Activated naive CD4-positive, alpha-beta T cell treated with anti-CD3 and anti-CD28 coated beads for 36 hours (primary cell): ENCODE results near the gene AGBL5. TPM values are rescaled to one million over a fixed set of nuclear protein-coding genes. Genes with fewer than 3 reads are reported as not detected.

ENCODE experiments used
- CTCF ChIA-PET: fragments of 350-600 bp; sonication (Branson Sonifier 250); formaldehyde crosslinking; loops from one replicate; lab custom pipeline; 2021; ENCODE audit warnings: antibody characterized with exemption; lab: Charles Lee
- DNase-seq: peaks from one replicate; pipeline ENCODE4 v3.0.0-alpha.2; 2020
- H3K27ac Mint-ChIP-seq: one replicate; pipeline ENCODE4 v1.8.0; 2021; ENCODE audit warnings: mild to moderate bottlenecking, mixed read lengths
- H3K27me3 Mint-ChIP-seq: one replicate; pipeline ENCODE4 v1.8.0; 2021; ENCODE audit warnings: low read depth, mixed read lengths
- H3K36me3 Mint-ChIP-seq: one replicate; pipeline ENCODE4 v1.8.0; 2021; ENCODE audit warnings: low read depth, mixed read lengths
- H3K4me1 Mint-ChIP-seq: one replicate; pipeline ENCODE4 v1.8.0; 2021; ENCODE audit warnings: low read depth, mixed read lengths
- H3K4me3 Mint-ChIP-seq: one replicate; pipeline ENCODE4 v1.8.0; 2021; ENCODE audit warnings: mild to moderate bottlenecking, moderate library complexity, mixed read lengths
- H3K9me3 Mint-ChIP-seq: one replicate; pipeline ENCODE4 v1.8.0; 2021; ENCODE audit warnings: mixed read lengths
- intact Hi-C: fragments of 100-400 bp; cut with micrococcal nuclease; formaldehyde crosslinking; loops from one replicate; pipeline ENCODE4 v1.15.1; 2023
- total RNA-seq, 2 experiments: library from RNA; stranded (reverse); gene quantifications; one replicate each; pipeline ENCODE4 v1.2.3, GENCODE V29; 2021

Gene AGBL5, protein sequence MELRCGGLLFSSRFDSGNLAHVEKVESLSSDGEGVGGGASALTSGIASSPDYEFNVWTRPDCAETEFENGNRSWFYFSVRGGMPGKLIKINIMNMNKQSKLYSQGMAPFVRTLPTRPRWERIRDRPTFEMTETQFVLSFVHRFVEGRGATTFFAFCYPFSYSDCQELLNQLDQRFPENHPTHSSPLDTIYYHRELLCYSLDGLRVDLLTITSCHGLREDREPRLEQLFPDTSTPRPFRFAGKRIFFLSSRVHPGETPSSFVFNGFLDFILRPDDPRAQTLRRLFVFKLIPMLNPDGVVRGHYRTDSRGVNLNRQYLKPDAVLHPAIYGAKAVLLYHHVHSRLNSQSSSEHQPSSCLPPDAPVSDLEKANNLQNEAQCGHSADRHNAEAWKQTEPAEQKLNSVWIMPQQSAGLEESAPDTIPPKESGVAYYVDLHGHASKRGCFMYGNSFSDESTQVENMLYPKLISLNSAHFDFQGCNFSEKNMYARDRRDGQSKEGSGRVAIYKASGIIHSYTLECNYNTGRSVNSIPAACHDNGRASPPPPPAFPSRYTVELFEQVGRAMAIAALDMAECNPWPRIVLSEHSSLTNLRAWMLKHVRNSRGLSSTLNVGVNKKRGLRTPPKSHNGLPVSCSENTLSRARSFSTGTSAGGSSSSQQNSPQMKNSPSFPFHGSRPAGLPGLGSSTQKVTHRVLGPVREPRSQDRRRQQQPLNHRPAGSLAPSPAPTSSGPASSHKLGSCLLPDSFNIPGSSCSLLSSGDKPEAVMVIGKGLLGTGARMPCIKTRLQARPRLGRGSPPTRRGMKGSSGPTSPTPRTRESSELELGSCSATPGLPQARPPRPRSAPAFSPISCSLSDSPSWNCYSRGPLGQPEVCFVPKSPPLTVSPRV
- 10 to 100 TPM; 19.1 to 19.7 TPM for total RNA-seq

DNA sequence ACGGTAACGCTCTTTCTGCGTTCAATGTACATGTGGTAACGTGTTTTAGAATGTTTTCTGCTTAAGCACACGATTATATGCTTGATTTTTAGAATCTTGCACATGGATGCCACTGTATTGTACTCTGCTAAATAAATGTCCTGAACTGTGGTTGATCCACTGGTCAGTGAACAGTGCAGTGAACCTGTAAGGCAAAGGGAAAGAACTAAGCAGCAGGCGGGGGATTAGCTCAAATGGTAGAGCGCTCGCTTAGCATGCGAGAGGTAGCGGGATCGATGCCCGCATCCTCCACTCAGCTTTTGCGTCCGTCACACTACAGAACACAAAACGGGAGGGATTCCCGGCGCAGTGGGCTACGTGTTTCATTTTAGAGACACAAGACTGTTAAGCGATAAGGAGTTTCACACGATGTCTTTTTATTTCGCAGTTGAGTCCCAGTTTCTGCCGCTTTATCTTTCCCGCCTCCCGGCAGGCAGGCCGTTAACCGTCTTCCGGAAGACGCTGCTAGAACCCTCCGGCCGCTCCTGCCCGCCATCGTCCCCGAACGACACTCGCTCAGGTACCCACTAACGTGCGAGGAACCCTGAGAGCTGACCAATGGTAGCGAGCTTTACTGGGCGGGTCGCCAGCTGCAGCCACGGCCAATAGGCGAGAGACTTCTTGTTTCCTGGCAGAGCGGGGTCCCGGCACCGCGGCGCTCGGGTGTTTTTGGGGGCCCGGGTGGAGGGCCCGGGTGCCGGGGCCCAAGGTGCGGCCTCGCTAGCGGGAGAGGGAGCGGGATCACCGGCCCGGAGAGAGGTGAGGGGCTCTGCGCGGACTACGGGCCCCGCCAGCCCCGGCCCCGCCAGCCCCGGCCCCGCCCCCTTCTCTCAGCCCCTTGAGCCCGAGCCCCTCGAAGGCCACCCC is at the start of gene AGBL5:
Gene AGBL5, plus strand, starts transcription at position 673 of the 906 bp plus-strand sequence. CDS start 1,291 bp downstream, outside the sequence.
- peaks cover 2% of the 10 kb centered on the region for H3K9me3 Mint-ChIP-seq
- intact Hi-C loops, result loop anchor here (1.0 to 10.0 kb wide), 10 partner anchors 19 to 706 kb away; partner anchors contain the start of genes ADGRF3, ATRAID, EIF2B4 and KHK

DNA sequence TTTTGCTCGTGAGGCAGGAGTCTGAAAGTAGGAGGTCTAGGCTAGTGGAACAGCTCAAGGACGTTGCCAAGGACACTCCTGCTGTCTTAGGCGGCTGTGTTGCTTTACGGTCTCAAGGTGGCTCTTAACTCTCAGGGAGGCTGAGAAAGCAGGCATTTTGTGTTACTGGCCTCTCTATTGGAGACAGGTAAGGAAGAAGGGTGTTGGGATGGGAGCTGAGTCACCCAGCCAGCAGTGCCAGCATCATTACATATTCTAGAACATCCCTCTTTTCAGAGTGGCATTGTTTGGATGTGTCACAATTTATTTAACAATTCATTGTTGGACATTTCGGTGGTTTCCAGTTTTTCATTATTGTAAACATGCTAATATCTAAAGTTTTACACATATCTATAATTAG is 49.5 kb upstream of the AGBL5 start:
- Mint-ChIP-seq H3K36me3 (no peaks in the 10 kb centered on the region), H3K4me1 (no peaks in the 10 kb centered on the region), H3K9me3 (no peaks in the 10 kb centered on the region), H3K27me3 (no peaks in the 10 kb centered on the region), H3K27ac (no peak overlapping the region), H3K4me3 (no peak overlapping the region)
- no peak for DNase-seq
- intact Hi-C loops, result no loop called here
- CTCF ChIA-PET, result no interaction called here

More for the DNA sequence above, at the start of gene AGBL5:
- DNase-seq, result peak; percentile 98
- Mint-ChIP-seq H3K27me3 (peaks cover 6% of the 10 kb centered on the region), H3K27ac (peak within 1 kb of the TSS; percentile 97), H3K4me3 (peak within 1 kb of the TSS; percentile 86), H3K4me1 (peaks cover 16% of the 10 kb centered on the region), H3K36me3 (peaks cover 9% of the 10 kb centered on the region)
- CTCF ChIA-PET, result interaction anchor here (0.7 to 2.7 kb wide), 14 partner anchors 14 to 204 kb away, joined by 3 to 14 read pairs (median 4); partner anchors contain the start of genes KHK and MAPRE3

DNA sequence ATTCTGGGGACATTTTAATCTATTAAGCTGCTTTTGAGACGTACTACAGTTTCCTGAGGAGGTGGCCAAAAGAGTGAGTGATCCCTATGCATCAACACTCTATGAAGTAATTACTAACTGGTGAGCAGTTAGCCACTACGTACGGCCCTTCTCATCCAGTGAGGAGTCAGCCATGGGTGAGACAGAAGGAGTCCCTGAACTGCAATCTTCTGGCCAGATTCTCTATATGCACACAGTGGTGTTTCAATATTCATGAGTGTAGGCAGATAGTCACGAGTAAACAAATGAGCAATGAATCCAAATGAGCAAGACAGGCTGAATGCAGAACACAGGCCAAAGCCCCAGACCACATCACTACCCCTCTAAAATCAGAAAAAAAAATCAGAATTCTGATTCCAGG is 48.5 kb upstream of the AGBL5 start:
- CTCF ChIA-PET, result interaction anchor here (0.6 to 1.5 kb wide), 3 partner anchors 157 to 276 kb away, joined by 3 to 4 read pairs (median 3); no protein-coding TSS in a partner anchor

DNA sequence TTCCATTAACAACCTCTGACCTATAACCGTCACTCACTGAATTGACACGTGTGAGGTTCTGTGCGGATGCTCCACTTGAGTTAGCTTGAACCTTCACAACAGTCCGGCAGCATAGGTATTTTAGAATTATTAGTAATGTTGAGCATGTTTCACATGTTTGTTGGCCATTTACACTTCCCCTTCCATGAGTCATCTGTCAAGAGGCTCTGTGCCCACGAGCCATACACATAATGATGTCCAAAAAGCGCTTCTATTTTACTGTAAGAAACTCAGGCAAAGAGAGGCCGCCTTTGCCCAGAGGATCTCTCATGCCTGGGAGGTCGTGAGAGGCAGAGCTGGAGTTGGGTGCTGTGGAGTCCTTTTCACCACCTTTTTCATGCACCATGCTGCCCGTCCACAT is 47.6 kb upstream of the AGBL5 start:
- H3K27ac Mint-ChIP-seq, result no peak overlapping the region
- no peaks in the 10 kb centered on the region for H3K4me1 Mint-ChIP-seq
- H3K27me3 Mint-ChIP-seq, result no peaks in the 10 kb centered on the region
- no peaks in the 10 kb centered on the region for H3K36me3 Mint-ChIP-seq
- intact Hi-C loops, result no loop called here
- no peaks in the 10 kb centered on the region for H3K9me3 Mint-ChIP-seq
- CTCF ChIA-PET, result interaction anchor here (1.5 to 2.1 kb wide), 2 partner anchors 13 to 158 kb away, joined by 3 to 8 read pairs; no protein-coding TSS in a partner anchor
- no peak for DNase-seq
- H3K4me3 Mint-ChIP-seq, result no peak overlapping the region

More for the DNA sequence above, 48.5 kb upstream of the AGBL5 start:
- DNase-seq, result no peak
- Mint-ChIP-seq H3K4me1 (no peaks in the 10 kb centered on the region), H3K36me3 (no peaks in the 10 kb centered on the region), H3K27me3 (no peaks in the 10 kb centered on the region), H3K27ac (no peak overlapping the region), H3K4me3 (no peak overlapping the region), H3K9me3 (no peaks in the 10 kb centered on the region)
- intact Hi-C loops, result no loop called here

DNA sequence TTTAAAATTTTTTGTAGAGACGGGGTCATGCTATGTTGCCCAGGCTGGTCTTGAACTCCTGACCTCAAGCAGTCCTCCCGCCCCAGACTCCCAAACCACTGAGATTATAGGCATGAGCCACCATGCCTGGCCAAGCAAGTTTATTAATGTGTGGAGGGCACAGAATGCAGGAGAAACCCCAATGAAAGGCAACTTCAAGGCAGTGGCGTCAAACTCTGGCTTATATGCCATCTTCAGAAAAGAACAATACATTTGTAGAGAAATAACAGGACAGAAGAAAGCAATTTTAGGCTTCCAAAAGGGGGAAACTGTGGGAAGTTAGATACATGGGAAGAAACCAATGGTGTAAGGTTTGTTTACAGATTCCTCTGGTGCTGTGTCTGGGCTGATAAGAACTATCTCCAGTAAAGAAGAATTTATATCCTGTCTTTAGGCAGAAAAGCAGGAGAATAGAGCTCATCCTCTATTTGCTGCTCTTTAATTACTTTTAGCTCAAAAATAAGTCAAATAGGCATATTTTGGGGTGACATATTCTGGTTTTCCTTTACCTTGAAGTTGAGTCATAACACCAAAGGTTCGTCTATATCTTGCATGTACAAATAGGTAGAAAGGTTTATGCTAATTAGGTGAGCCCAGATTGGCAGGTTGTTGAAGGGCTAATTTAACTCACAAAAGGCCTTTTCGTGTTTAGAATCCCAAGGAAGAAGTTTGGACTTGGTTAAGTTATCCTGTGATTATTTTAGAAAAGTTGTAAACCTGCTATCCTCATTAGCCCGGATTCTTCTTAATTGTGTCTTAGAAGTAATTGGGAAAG is 44.7 kb upstream of the AGBL5 start:
- Mint-ChIP-seq H3K4me3 (no peak overlapping the region), H3K9me3 (no peaks in the 10 kb centered on the region), H3K27me3 (no peaks in the 10 kb centered on the region), H3K4me1 (peaks cover 2% of the 10 kb centered on the region), H3K36me3 (no peaks in the 10 kb centered on the region), H3K27ac (no peak overlapping the region)
- intact Hi-C loops, result no loop called here
- no peak for DNase-seq
- CTCF ChIA-PET, result interaction anchor here (1.1 to 3.4 kb wide), 2 partner anchors 10 to 47 kb away, joined by 4 to 13 read pairs; no protein-coding TSS in a partner anchor

DNA sequence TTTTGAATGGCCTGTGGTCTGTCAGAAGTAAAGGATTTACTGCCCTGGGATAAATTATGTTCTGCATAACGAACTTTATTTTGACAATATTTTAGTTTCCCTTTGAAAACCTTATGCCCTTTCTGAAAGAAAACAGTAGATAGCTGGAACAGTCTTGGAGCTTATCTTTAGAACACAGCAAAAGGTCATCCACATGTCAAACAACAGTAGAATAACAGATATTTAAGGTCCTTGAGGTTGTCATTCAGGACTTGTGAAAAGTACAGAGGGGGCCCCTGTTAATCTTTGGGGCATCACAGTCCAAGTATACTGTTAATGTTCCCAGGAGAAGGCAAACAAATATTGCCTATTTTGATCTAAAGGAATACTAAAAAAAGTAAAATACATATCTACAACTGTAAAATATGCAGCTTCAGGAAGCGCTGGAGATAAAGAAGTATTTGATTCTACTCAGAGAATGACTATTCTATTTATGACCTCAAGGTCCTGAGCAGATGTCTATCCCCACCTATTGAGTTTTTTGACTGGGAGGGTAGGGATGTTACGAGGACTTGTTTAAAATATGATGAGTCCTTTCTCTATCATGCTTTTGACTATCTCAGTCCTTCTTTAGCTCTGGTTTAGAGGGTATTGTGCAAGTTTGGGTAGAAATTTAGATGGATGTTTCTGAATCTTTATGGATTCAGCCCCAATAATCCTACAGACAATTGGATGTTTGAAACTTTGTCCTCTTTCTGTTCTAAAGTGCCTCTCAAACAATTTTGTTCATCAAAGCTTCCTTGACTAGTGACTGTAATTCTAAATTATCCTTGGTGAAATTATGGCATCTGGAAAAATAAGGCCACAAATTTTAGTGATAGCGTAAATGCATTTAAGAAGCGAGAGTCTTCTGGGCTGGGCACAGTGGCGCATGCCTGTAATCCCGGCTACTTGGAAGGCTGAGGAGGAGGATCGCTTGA is 43.8 kb upstream of the AGBL5 start:
- H3K27me3 Mint-ChIP-seq, result no peaks in the 10 kb centered on the region
- H3K4me1 Mint-ChIP-seq, result peaks cover 2% of the 10 kb centered on the region
- CTCF ChIA-PET, result interaction anchor here (3.4 kb wide), 1 partner anchor 9 kb away, joined by 13 read pairs; no protein-coding TSS in a partner anchor
- H3K27ac Mint-ChIP-seq, result no peak overlapping the region
- H3K4me3 Mint-ChIP-seq, result no peak overlapping the region
- no peaks in the 10 kb centered on the region for H3K9me3 Mint-ChIP-seq
- no peak for DNase-seq
- H3K36me3 Mint-ChIP-seq, result no peaks in the 10 kb centered on the region
- intact Hi-C loops, result no loop called here

DNA sequence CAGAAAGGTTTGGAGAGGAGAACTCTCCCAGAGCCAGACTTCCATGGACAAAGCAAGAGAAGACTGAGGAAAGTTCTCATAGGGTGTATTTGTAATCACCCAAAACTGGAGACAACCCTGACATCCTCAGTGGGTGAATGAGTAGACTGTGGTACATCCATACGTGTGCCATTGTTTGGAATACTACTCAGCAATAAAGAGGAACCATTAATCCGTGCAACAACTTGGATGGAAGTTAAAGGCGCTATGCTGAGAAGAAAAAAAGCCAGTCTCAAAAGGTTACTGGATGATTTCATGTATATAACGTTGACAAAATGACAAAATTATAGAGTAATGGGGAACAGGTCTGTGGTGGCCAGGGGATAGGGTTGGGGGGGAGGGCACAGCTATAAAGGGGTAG is 42.8 kb upstream of the AGBL5 start:
- Mint-ChIP-seq H3K9me3 (no peaks in the 10 kb centered on the region), H3K4me3 (no peak overlapping the region), H3K27me3 (no peaks in the 10 kb centered on the region), H3K27ac (no peak overlapping the region), H3K36me3 (no peaks in the 10 kb centered on the region), H3K4me1 (peaks cover 2% of the 10 kb centered on the region)
- CTCF ChIA-PET, result interaction anchor here (3.4 kb wide), 1 partner anchor 8 kb away, joined by 13 read pairs; no protein-coding TSS in a partner anchor
- intact Hi-C loops, result no loop called here
- DNase-seq, result no peak

DNA sequence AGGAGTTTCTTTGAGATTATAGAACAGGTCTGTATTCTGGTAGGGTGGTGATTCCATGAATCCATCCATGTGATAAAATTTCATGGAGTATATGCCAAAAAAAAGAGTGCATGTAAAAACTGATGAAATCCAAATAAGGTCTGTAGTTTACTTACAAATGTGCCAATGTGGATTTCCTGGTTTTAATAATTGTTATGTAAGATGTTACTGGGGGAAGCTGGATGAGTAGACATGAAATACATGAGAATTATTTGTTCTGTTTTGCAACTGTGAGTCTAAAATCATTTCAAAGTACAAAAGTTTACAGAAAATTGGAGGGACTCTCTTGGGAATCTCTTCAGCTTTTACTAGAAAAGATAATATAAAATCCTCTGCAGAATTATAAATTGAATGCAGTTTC is 42.4 kb upstream of the AGBL5 start:
- Mint-ChIP-seq H3K27ac (no peak overlapping the region), H3K36me3 (no peaks in the 10 kb centered on the region), H3K27me3 (no peaks in the 10 kb centered on the region), H3K9me3 (no peaks in the 10 kb centered on the region), H3K4me3 (no peak overlapping the region), H3K4me1 (peaks cover 2% of the 10 kb centered on the region)
- no peak for DNase-seq
- CTCF ChIA-PET, result interaction anchor here (0.7 to 3.4 kb wide), 2 partner anchors 8 to 158 kb away, joined by 3 to 13 read pairs; no protein-coding TSS in a partner anchor
- intact Hi-C loops, result no loop called here

DNA sequence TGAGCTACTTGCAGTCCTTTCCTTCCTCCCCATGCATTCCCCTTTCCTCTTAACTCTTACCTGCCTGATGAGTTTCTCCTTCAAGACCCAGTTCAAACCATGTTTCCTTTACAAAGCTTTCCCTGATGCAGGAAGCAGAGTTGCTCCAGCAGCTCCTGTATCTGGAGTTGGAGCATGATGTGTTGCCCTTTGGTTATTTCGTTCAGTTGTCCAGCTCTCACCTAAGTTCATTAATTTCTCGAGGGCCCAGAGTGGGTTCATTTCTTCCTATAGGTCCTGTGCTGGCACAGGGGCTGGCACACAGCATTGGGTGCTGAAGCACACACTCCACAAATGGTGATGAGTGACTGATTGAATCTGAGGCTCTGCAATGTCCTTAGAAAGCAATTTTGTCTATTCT is 41.8 kb upstream of the AGBL5 start:
- no peak for DNase-seq
- Mint-ChIP-seq H3K9me3 (no peaks in the 10 kb centered on the region), H3K4me1 (peaks cover 2% of the 10 kb centered on the region), H3K27me3 (no peaks in the 10 kb centered on the region), H3K4me3 (no peak overlapping the region), H3K27ac (no peak overlapping the region), H3K36me3 (no peaks in the 10 kb centered on the region)
- CTCF ChIA-PET, result interaction anchor here (0.7 kb wide), 1 partner anchor 159 kb away, joined by 3 read pairs; no protein-coding TSS in a partner anchor
- intact Hi-C loops, result no loop called here

DNA sequence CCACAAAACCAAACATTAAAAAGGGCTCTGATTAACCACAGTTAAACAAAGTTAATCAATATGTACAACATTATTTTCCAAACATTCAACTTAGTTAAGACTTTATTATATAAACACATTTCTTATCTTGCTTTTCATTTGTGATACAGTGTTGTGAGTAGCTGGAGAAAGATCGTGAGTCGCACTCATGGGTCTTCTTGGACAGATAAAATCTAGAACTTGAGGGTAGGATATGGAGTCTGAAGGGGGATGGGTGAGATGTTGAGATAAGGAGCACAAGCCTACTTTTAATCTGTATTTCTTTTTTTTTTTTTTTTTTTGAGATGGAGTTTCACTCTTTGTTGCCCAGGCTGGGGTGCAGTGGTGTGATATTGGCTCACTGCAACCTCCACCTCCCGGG is 41.3 kb upstream of the AGBL5 start:
- Mint-ChIP-seq H3K4me3 (no peak overlapping the region), H3K9me3 (no peaks in the 10 kb centered on the region), H3K27me3 (no peaks in the 10 kb centered on the region), H3K4me1 (peaks cover 2% of the 10 kb centered on the region), H3K36me3 (no peaks in the 10 kb centered on the region), H3K27ac (no peak overlapping the region)
- CTCF ChIA-PET, result interaction anchor here (1.4 kb wide), 1 partner anchor 48 kb away, joined by 5 read pairs; no protein-coding TSS in a partner anchor
- no peak for DNase-seq
- intact Hi-C loops, result no loop called here
